HEK293 (cell line): ENCODE results near the gene CTSE.

ENCODE experiments used
- CTCF ChIA-PET: fragments of 350-600 bp; formaldehyde crosslinking; extraction: SDS; loops from one replicate; lab custom pipeline; 2021; ENCODE audit warnings: antibody characterized with exemption; lab: Yijun Ruan, JAX
- POLR2A ChIA-PET: fragments of 300-600 bp; formaldehyde crosslinking; extraction: SDS; loops from one replicate; lab custom pipeline; 2020; ENCODE audit warnings: antibody characterized with exemption, inconsistent platforms; lab: Yijun Ruan, JAX
- H3K27ac ChIP-seq: fragments of 200-500 bp; sonication (Bioruptor generic); 2 replicates; pipeline ENCODE4 v1.5.1; 2014; ENCODE audit warnings: low read depth, low read length, control low read depth, inconsistent platforms; ENCODE audit errors: extremely low read depth
- H3K36me3 ChIP-seq, 2 experiments: fragments of 200-500 bp in 1 of 2; sonication (Bioruptor generic) in 1 of 2; 1 replicate in 1 of 2; 2 replicates in 1 of 2; pipeline ENCODE4 v1.5.1; 2014 to 2017; ENCODE audit warnings: inconsistent platforms in 2 of 2, low read length in 2 of 2; ENCODE audit not compliant: control insufficient read depth in 2 of 2, insufficient read depth in 1 of 2
- H3K4me1 ChIP-seq: fragments of 200-500 bp; sonication (Bioruptor generic); 2 replicates; pipeline ENCODE4 v1.5.1; 2014; ENCODE audit warnings: mild to moderate bottlenecking, low read length, inconsistent platforms; ENCODE audit not compliant: control insufficient read depth, insufficient read depth
- H3K4me3 ChIP-seq: 2 replicates; pipeline ENCODE4 v1.5.1; 2011; ENCODE audit warnings: low read depth, mild to moderate bottlenecking, control low read depth, low read length, moderate library complexity
- H3K9me3 ChIP-seq: fragments of 200-500 bp; sonication (Bioruptor generic); 2 replicates; pipeline ENCODE4 v1.5.1; 2014; ENCODE audit warnings: low read depth, low read length, inconsistent platforms; ENCODE audit not compliant: control insufficient read depth, insufficient read depth
- GFI1B ChIP-seq: fragments of 450-650 bp; formaldehyde crosslinking; IDR thresholded peaks from 2 replicates; pipeline ENCODE4 v1.5.1; 2016; ENCODE audit warnings: missing biosample characterization, missing genetic modification characterization
- PRDM2 ChIP-seq: fragments of 450-650 bp; formaldehyde crosslinking; IDR thresholded peaks from 2 replicates; pipeline ENCODE4 v1.5.1; 2016; ENCODE audit warnings: missing biosample characterization, missing genetic modification characterization, borderline replicate concordance
- RBAK ChIP-seq: fragments of 450-650 bp; formaldehyde crosslinking; IDR thresholded peaks from 2 replicates; pipeline ENCODE4 v1.5.1; 2016; ENCODE audit warnings: missing biosample characterization, missing genetic modification characterization
- ZFHX2 ChIP-seq: fragments of 450-650 bp; formaldehyde crosslinking; conservative IDR thresholded peaks from 2 replicates; pipeline ENCODE4 v1.5.1; 2016; ENCODE audit warnings: missing biosample characterization, missing genetic modification characterization
- ZNF18 ChIP-seq: fragments of 450-650 bp; formaldehyde crosslinking; IDR thresholded peaks from 2 replicates; pipeline ENCODE4 v1.5.1; 2016; ENCODE audit warnings: missing biosample characterization, missing genetic modification characterization
- ZNF221 ChIP-seq: fragments of 450-650 bp; formaldehyde crosslinking; IDR thresholded peaks from 2 replicates; pipeline ENCODE4 v1.5.1; 2017; ENCODE audit warnings: missing biosample characterization, missing genetic modification characterization, borderline replicate concordance
- ZNF280D ChIP-seq: fragments of 450-650 bp; formaldehyde crosslinking; IDR thresholded peaks from 2 replicates; pipeline ENCODE4 v1.5.1; 2016; ENCODE audit warnings: missing biosample characterization, missing genetic modification characterization
- ZNF394 ChIP-seq: fragments of 450-650 bp; formaldehyde crosslinking; IDR thresholded peaks from 2 replicates; pipeline ENCODE4 v1.5.1; 2016; ENCODE audit warnings: missing biosample characterization, missing genetic modification characterization, mild to moderate bottlenecking, moderate library complexity, borderline replicate concordance
- ZNF518A ChIP-seq: fragments of 450-650 bp; formaldehyde crosslinking; conservative IDR thresholded peaks from 2 replicates; pipeline ENCODE4 v1.5.1; 2016; ENCODE audit warnings: low read depth, missing biosample characterization, missing genetic modification characterization
- ZNF580 ChIP-seq: fragments of 450-650 bp; formaldehyde crosslinking; IDR thresholded peaks from 2 replicates; pipeline ENCODE4 v1.5.1; 2016; ENCODE audit warnings: missing biosample characterization, missing genetic modification characterization

CTSE gene

GRCh38 chr1:206068314-206068713, 44.6 kb upstream of the CTSE start:
- CTCF ChIA-PET, result no interaction called here

More at GRCh38 chr1:206068314-206068713, 44.6 kb upstream of the CTSE start:
- no peaks in the 10 kb centered on the region for H3K4me1 ChIP-seq
- H3K36me3 ChIP-seq, result no peaks in the 10 kb centered on the region
- no peak overlapping the region for H3K4me3 ChIP-seq
- POLR2A ChIA-PET, result no interaction called here
- TF ChIP-seq ZNF221 (tag by site-specific recombination), result no peak
- TF ChIP-seq ZNF394 (tag by site-specific recombination), result no peak
- TF ChIP-seq ZNF580, result no peak
- TF ChIP-seq ZNF280D, result no peak
- no peak for TF ChIP-seq ZFHX2
- no peak for TF ChIP-seq PRDM2 (tag by site-specific recombination)
- TF ChIP-seq RBAK (tag by site-specific recombination), result no peak
- no peak for TF ChIP-seq GFI1B (tag by site-specific recombination)
- TF ChIP-seq ZNF518A, result no peak
- no peak for TF ChIP-seq ZNF18
- no peak overlapping the region for H3K27ac ChIP-seq
- no peaks in the 10 kb centered on the region for H3K9me3 ChIP-seq
